Fibroblast of mammary gland (primary cell): ENCODE measurements around the gene MAGEF1.

ENCODE experiments used
- DNase-seq: peaks from one replicate; pipeline ENCODE4 v3.0.0-alpha.2; 2010; ENCODE audit warnings: low read depth
- H3K4me3 ChIP-seq: 2 replicates; pipeline ENCODE4 v1.5.1; 2011; ENCODE audit warnings: low read depth, mild to moderate bottlenecking, low read length, moderate library complexity; ENCODE audit not compliant: control insufficient read depth
- CTCF ChIP-seq: conservative IDR thresholded peaks from 2 replicates; pipeline ENCODE4 v1.5.1; 2011; ENCODE audit warnings: low read depth, low read length, inconsistent platforms; ENCODE audit not compliant: control insufficient read depth, insufficient read depth

MAGEF1 gene

GRCh38 chr3:184713040-184713355 lies 1.1 kb upstream of the MAGEF1 start:
- DNase-seq, result no peak
- no peak overlapping the region for H3K4me3 ChIP-seq
- TF ChIP-seq CTCF, result no peak

GRCh38 chr3:184712248-184713039 lies 580 bp upstream of the MAGEF1 start:
- no peak for TF ChIP-seq CTCF
- peak; percentile 57 for DNase-seq
- H3K4me3 ChIP-seq, result peak overlapping the region; percentile 75

- peak overlapping the region; percentile 75 for H3K4me3 ChIP-seq
- DNase-seq, result peak; percentile 62
- TF ChIP-seq CTCF, result no peak
Observed at GRCh38 chr3:184710870-184711492, 883 bp downstream of the MAGEF1 start.

- no peak overlapping the region for H3K4me3 ChIP-seq
- no peak for TF ChIP-seq CTCF
- DNase-seq, result no peak
Observed at GRCh38 chr3:184703657-184704056, 8.2 kb downstream of the MAGEF1 start.

GRCh38 chr3:184700759-184701158 lies 11.1 kb downstream of the MAGEF1 start:
- DNase-seq, result no peak
- no peak for TF ChIP-seq CTCF
- no peak overlapping the region for H3K4me3 ChIP-seq

- no peak for DNase-seq
- TF ChIP-seq CTCF, result no peak
- H3K4me3 ChIP-seq, result no peak overlapping the region
Observed at GRCh38 chr3:184697845-184698244, 14.0 kb downstream of the MAGEF1 start.
